SK-N-SH (cell line): ENCODE measurements around the gene SOX3. TPM values are rescaled to one million over a fixed set of nuclear protein-coding genes. Genes with fewer than 3 reads are reported as not detected.

Experiments used
- CTCF ChIA-PET: fragments of 300-600, 350-600 bp; formaldehyde crosslinking; extraction: SDS; loops from one replicate; lab custom pipeline; 2021; lab: Yijun Ruan, JAX
- POLR2A ChIA-PET: fragments of 350-600 bp; sonication (Branson Sonifier 250); formaldehyde crosslinking; extraction: SDS; loops from one replicate; lab custom pipeline; 2020; ENCODE audit warnings: antibody characterized with exemption, inconsistent platforms; lab: Yijun Ruan, JAX
- DNase-seq: peaks from one replicate; pipeline ENCODE4 v3.0.0; 2012
- H2AFZ ChIP-seq: fragments of 200-600 bp; sonication (generic); 2 replicates; pipeline ENCODE4 v1.8.1; 2016; ENCODE audit warnings: antibody characterized with exemption, mild to moderate bottlenecking, low read depth
- H3F3A ChIP-seq: fragments of 200-600 bp; sonication (generic); replicated peaks from 2 replicates; pipeline ENCODE3; 2016; ENCODE audit warnings: antibody characterized with exemption, mild to moderate bottlenecking; ENCODE audit not compliant: insufficient read depth
- H3K27ac ChIP-seq, 2 experiments: fragments of 200-500 bp in 1 of 2; fragments of 200-600 bp in 1 of 2; sonication (Bioruptor generic) in 1 of 2; sonication (generic), shearing (Covaris generic) in 1 of 2; 2 replicates each; pipeline versions ENCODE4 v1.5.1 to v1.6.1; 2014 to 2016; ENCODE audit warnings: low read depth in 2 of 2, inconsistent platforms in 1 of 2, low read length in 1 of 2, mild to moderate bottlenecking in 1 of 2, mixed read lengths in 1 of 2
- H3K27me3 ChIP-seq: fragments of 200-600 bp; sonication (generic), shearing (Covaris generic); 2 replicates; pipeline ENCODE4 v1.6.1; 2016; ENCODE audit warnings: mixed run types; ENCODE audit not compliant: insufficient read depth
- H3K36me3 ChIP-seq, 2 experiments: fragments of 200-500 bp in 1 of 2; fragments of 200-600 bp in 1 of 2; sonication (Bioruptor generic) in 1 of 2; sonication (generic) in 1 of 2; replicated peaks in 1 of 2; 2 replicates each; pipeline versions ENCODE3 to v1.5.1; 2014 to 2016; ENCODE audit warnings: low read length in 1 of 2, mild to moderate bottlenecking in 1 of 2; ENCODE audit not compliant: insufficient read depth in 2 of 2, control insufficient read depth in 1 of 2
- H3K4me1 ChIP-seq, 2 experiments: fragments of 200-500 bp in 1 of 2; fragments of 200-600 bp in 1 of 2; sonication (Bioruptor generic) in 1 of 2; sonication (generic), shearing (Covaris generic) in 1 of 2; 2 replicates each; pipeline versions ENCODE4 v1.5.1 to v1.6.1; 2014 to 2016; ENCODE audit warnings: low read depth in 1 of 2, low read length in 1 of 2, mixed run types in 1 of 2; ENCODE audit not compliant: insufficient read depth in 2 of 2, control insufficient read depth in 1 of 2
- H3K4me2 ChIP-seq: fragments of 200-600 bp; sonication (generic), shearing (Covaris generic); 2 replicates; pipeline ENCODE4 v1.6.1; 2017; ENCODE audit warnings: mixed run types
- H3K4me3 ChIP-seq, 2 experiments: fragments of 200-500 bp in 1 of 2; fragments of 200-600 bp in 1 of 2; sonication (Bioruptor generic) in 1 of 2; sonication (generic), shearing (Covaris generic) in 1 of 2; 2 replicates each; pipeline versions ENCODE4 v1.5.1 to v1.8.1; 2014 to 2016; ENCODE audit warnings: low read depth in 2 of 2, inconsistent platforms in 1 of 2, low read length in 1 of 2, mild to moderate bottlenecking in 1 of 2, mixed read lengths in 1 of 2, moderate library complexity in 1 of 2
- H3K79me2 ChIP-seq: fragments of 200-600 bp; sonication (generic); 2 replicates; pipeline ENCODE4 v1.8.1; 2017; ENCODE audit warnings: mild to moderate bottlenecking; ENCODE audit not compliant: insufficient read depth
- H3K9ac ChIP-seq: fragments of 200-600 bp; sonication (generic); 2 replicates; pipeline ENCODE4 v1.6.1; 2017; ENCODE audit warnings: mixed run types
- H3K9me2 ChIP-seq: fragments of 200-600 bp; sonication (generic); 2 replicates; pipeline ENCODE4 v1.6.1; 2017; ENCODE audit warnings: mixed run types
- H3K9me3 ChIP-seq: fragments of 200-600 bp; sonication (generic); 2 replicates; pipeline ENCODE4 v1.6.1; 2017; ENCODE audit warnings: mixed run types, mild to moderate bottlenecking, moderate library complexity
- H4K20me1 ChIP-seq: fragments of 200-600 bp; sonication (generic); 2 replicates; pipeline ENCODE4 v1.6.1; 2017; ENCODE audit warnings: mild to moderate bottlenecking, mixed run types; ENCODE audit not compliant: insufficient read depth
- CTCF ChIP-seq: fragments of 200-600 bp; sonication (generic); IDR thresholded peaks from 2 replicates; pipeline ENCODE4 v1.6.1; 2017; ENCODE audit warnings: antibody characterized with exemption, mild to moderate bottlenecking, moderate library complexity
- EP300 ChIP-seq, 2 experiments: IDR thresholded peaks; 2 replicates each; pipeline versions ENCODE4 v1.4.0 to v1.6.1; 2012; ENCODE audit warnings: borderline replicate concordance in 1 of 2, low read depth in 1 of 2, low read length in 1 of 2
- FOXJ3 ChIP-seq: sonication (generic); formaldehyde crosslinking; IDR thresholded peaks from 2 replicates; pipeline ENCODE4 v1.5.1; 2020; ENCODE audit warnings: mild to moderate bottlenecking, missing genetic modification reagents
- FOXM1 ChIP-seq: IDR thresholded peaks from 2 replicates; pipeline ENCODE4 v1.4.0; 2012; ENCODE audit warnings: low read depth, mild to moderate bottlenecking
- NFIC ChIP-seq: IDR thresholded peaks from 2 replicates; pipeline ENCODE4 v1.4.0; 2012; ENCODE audit warnings: borderline replicate concordance
- PBX3 ChIP-seq: IDR thresholded peaks from 2 replicates; pipeline ENCODE4; 2012
- RXRA ChIP-seq: IDR thresholded peaks from 2 replicates; pipeline ENCODE4 v1.4.0; 2012; ENCODE audit warnings: low read depth, mild to moderate bottlenecking, borderline replicate concordance
- SMC3 ChIP-seq: IDR thresholded peaks from 2 replicates; pipeline ENCODE4 v1.6.1; 2012; ENCODE audit warnings: low read depth, low read length, improper control_type of control experiment
- WGBS: methylation state at CpG from one replicate; pipeline ENCODE4 v1.1.6; 2017; ENCODE audit warnings: low lambda C conversion rate; 5-methylcytosine and 5-hydroxymethylcytosine counted together
- polyA plus RNA-seq, 3 experiments: library from polyadenylated mRNA; depleted of rRNA; stranded (reverse); fragments of >200 nt; gene quantifications; 2 replicates each; pipeline ENCODE4 v1.2.3, GENCODE V29; 2012
- TF ChIP-seq, protein P1 (sequence below): fragments of 150-350 bp; IDR thresholded peaks from 2 replicates; pipeline ENCODE4 v1.6.1; 2017; ENCODE audit warnings: antibody characterized with exemption, low read length, low read depth, borderline replicate concordance

Gene SOX3
- polyA plus RNA-seq, 1 of the 3 experiments (the other 2 are of a cell fraction): not detected

DNA sequence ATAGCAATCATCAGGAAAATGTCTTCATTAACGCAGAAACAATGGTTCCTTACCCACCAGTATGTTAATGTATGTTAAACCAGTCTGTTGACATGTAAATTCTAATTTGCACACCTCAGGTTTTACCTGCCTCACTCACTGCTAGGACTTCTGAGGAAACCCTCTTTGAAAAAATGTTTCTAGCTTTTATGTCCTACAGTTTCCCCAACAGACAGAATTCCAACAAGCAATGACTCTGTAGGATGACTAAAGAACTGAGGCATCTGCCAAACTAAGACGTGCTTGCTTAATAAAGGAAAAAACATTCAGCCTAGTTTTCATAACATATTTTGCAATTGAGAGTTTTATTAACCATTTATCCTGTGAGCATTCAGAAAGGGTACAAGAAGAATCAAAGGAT, 20.6 kb upstream of the SOX3 start:
- H3K4me1 ChIP-seq: no peaks in the 10 kb centered on the region
- no peaks in the 10 kb centered on the region for H3K79me2 ChIP-seq
- H3K9ac ChIP-seq: no peak overlapping the region
- 4% methylated on average over 2 of the region's 2 CpGs for WGBS
- no peak overlapping the region for H3K4me3 ChIP-seq
- peaks cover 5% of the 10 kb centered on the region for H3F3A ChIP-seq
- TF ChIP-seq CTCF: no peak
- no peaks in the 10 kb centered on the region for H3K9me3 ChIP-seq
- H3K27ac ChIP-seq: no peak overlapping the region
- DNase-seq: no peak
- POLR2A ChIA-PET: no interaction called here
- no peak overlapping the region for H2AFZ ChIP-seq
- H4K20me1 ChIP-seq: no peaks in the 10 kb centered on the region
- H3K4me2 ChIP-seq: no peak overlapping the region
- CTCF ChIA-PET: interaction anchor here (0.6 kb wide), 1 partner anchor 139 kb away, joined by 3 read pairs; no protein-coding TSS in a partner anchor
- H3K36me3 ChIP-seq: no peaks in the 10 kb centered on the region
- H3K9me2 ChIP-seq: no peaks in the 10 kb centered on the region
- H3K27me3 ChIP-seq: no peaks in the 10 kb centered on the region; the same call in 1 of the 2 replicates

DNA sequence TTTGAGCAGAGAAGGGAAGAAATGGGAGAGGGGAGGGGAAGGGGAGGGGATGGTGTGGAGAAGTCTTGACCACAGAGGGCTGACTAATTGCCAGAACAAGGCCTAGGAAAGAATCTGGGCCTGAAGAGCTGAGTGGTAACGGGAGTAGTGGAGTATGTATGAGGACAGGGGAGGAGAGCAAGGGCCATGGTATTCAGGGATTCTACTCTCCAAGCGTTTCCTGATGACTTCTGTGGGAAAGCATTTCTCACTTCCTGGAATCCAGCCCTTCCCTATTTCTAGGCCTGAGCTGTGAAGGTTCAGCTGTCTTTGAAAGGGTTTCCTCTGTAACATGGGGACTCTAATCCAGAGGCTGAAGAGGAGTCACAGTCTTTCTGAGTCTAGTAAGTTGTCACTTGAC, 19.7 kb upstream of the SOX3 start:
- Histone ChIP-seq H3K9me3 (no peaks in the 10 kb centered on the region), H3K9ac (no peak overlapping the region), H3K36me3 (no peaks in the 10 kb centered on the region), H4K20me1 (no peaks in the 10 kb centered on the region), H3K27ac (no peak overlapping the region), H3K4me3 (no peak overlapping the region), H3K27me3 (peaks cover 1% of the 10 kb centered on the region; the same call in 1 of the 2 replicates), H3K4me2 (no peak overlapping the region), H3K79me2 (no peaks in the 10 kb centered on the region), H3K9me2 (no peaks in the 10 kb centered on the region), H3F3A (peaks cover 5% of the 10 kb centered on the region), H2AFZ (no peak overlapping the region), H3K4me1 (no peaks in the 10 kb centered on the region)
- ChIA-PET POLR2A (no interaction called here), CTCF (no interaction called here)
- DNase-seq: no peak
- no peak for TF ChIP-seq FOXJ3
- TF ChIP-seq FOXM1: no peak
- TF ChIP-seq RXRA: no peak
- TF ChIP-seq EP300 (IDR thresholded peaks at IDR 0.05; ENCODE audit: borderline replicate concordance in 1 of 2, low read depth in 1 of 2, low read length in 1 of 2): no peak
- no peak for TF ChIP-seq SMC3
- WGBS: 3% methylated on average over 2 of the region's 2 CpGs

DNA sequence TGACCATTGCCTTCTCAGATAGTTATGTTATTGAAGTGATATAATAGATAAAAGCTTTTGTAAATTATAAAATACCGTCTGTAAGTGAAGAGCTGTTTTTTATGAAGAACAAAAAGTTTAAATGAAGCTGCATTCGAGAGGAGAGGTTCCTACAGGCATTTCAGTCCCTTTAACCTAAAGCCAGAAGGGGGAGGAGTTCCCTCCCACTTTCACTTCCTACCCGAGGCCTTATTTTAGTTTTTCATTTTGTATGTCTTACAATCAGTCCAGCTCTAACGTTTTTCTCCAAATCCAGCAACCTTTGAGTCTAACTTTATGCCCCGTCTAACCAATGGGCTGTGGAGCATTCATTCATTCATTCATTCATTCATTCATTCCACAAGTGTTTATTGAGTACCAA, 16.5 kb upstream of the SOX3 start:
- CTCF ChIA-PET: no interaction called here
- H3K27me3 ChIP-seq: peaks cover 10% of the 10 kb centered on the region; the same call in 1 of the 2 replicates
- H3K9ac ChIP-seq: no peak overlapping the region
- no peak overlapping the region for H3K4me2 ChIP-seq
- no peaks in the 10 kb centered on the region for H3K4me1 ChIP-seq
- no peaks in the 10 kb centered on the region for H3K9me3 ChIP-seq
- TF ChIP-seq PBX3 (no peak), RXRA (no peak), NFIC (no peak)
- TF ChIP-seq, protein P1, sequence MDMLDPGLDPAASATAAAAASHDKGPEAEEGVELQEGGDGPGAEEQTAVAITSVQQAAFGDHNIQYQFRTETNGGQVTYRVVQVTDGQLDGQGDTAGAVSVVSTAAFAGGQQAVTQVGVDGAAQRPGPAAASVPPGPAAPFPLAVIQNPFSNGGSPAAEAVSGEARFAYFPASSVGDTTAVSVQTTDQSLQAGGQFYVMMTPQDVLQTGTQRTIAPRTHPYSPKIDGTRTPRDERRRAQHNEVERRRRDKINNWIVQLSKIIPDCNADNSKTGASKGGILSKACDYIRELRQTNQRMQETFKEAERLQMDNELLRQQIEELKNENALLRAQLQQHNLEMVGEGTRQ: no peak
- no peak overlapping the region for H3K4me3 ChIP-seq
- H4K20me1 ChIP-seq: no peaks in the 10 kb centered on the region
- 4% methylated on average over 5 of the region's 5 CpGs for WGBS
- DNase-seq: no peak
- H3K79me2 ChIP-seq: no peaks in the 10 kb centered on the region
- H2AFZ ChIP-seq: no peak overlapping the region
- no peaks in the 10 kb centered on the region for H3K36me3 ChIP-seq
- no peaks in the 10 kb centered on the region for H3K9me2 ChIP-seq
- peaks cover 5% of the 10 kb centered on the region for H3F3A ChIP-seq
- POLR2A ChIA-PET: no interaction called here
- H3K27ac ChIP-seq: no peak overlapping the region
